GM23248 (cell line): ENCODE data around the gene SPEM2.

Source experiments
- EZH2 ChIP-seq: fragments of 200-600 bp; sonication (generic); IDR thresholded peaks from 2 replicates; pipeline ENCODE4 v1.6.1; 2018; ENCODE audit warnings: antibody characterized with exemption, mild to moderate bottlenecking; ENCODE audit not compliant: insufficient read depth, poor library complexity, severe bottlenecking
- EZH2phosphoT487 ChIP-seq: fragments of 200-600 bp; sonication (generic); IDR thresholded peaks from 2 replicates; pipeline ENCODE4 v1.6.1; 2018; ENCODE audit warnings: antibody characterized with exemption, moderate library complexity, mild to moderate bottlenecking, low read depth; ENCODE audit not compliant: insufficient read depth

- TF ChIP-seq EZH2phosphoT487, result no peak
- TF ChIP-seq EZH2, result no peak
These were observed 38.0 kb downstream of the SPEM2 start for GRCh38 chr17:7463372-7463846.
